Esophagus muscularis mucosa (tissue), 4 donors: ENCODE results near the gene DACH1.

Experiments
- EP300 ChIP-seq: sonication (generic); formaldehyde crosslinking; IDR thresholded peaks from one replicate; pipeline ENCODE4 v1.6.1; 2017; ENCODE audit warnings: antibody characterized with exemption
- POLR2A ChIP-seq: fragments of 450-650 bp; IDR thresholded peaks from one replicate; pipeline ENCODE4 v1.6.1; 2017; ENCODE audit warnings: antibody characterized with exemption, moderate library complexity, mild to moderate bottlenecking, low read depth
- POLR2AphosphoS5 ChIP-seq, 2 donors: sonication (generic); formaldehyde crosslinking; IDR thresholded peaks; one replicate each; pipeline ENCODE4 v1.6.1; 2017; ENCODE audit warnings: antibody characterized with exemption in 2 of 2
- TF ChIP-seq, protein P1 (sequence below), 3 experiments: fragments of 200-600 bp in 2 of 3; fragments of 450-650 bp in 1 of 3; sonication (generic) in 2 of 3; IDR thresholded peaks; one replicate each; pipeline ENCODE4 v1.5.1; 2017 to 2019; ENCODE audit warnings: antibody characterized with exemption in 3 of 3, mild to moderate bottlenecking in 2 of 3, moderate library complexity in 1 of 3

DNA sequence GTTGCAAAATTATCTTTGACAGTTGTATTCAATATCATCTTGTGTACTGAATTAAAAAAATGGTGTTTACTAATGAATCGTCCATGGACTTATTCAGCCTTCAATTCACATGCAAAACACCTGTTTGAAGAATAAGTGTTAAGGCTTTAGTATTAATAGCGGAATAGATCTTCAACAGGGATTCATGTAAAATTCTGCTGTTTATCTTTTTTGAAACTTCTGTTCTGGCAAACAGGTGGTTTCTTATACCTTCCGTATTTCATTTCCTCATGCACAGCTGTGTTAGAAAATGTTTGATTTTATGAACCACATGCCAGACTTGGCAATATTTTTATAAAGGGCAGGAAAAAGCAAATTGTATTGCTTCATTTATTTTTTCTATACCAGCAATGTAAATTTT is 255.7 kb downstream of the DACH1 start:
- TF ChIP-seq, protein P1, sequence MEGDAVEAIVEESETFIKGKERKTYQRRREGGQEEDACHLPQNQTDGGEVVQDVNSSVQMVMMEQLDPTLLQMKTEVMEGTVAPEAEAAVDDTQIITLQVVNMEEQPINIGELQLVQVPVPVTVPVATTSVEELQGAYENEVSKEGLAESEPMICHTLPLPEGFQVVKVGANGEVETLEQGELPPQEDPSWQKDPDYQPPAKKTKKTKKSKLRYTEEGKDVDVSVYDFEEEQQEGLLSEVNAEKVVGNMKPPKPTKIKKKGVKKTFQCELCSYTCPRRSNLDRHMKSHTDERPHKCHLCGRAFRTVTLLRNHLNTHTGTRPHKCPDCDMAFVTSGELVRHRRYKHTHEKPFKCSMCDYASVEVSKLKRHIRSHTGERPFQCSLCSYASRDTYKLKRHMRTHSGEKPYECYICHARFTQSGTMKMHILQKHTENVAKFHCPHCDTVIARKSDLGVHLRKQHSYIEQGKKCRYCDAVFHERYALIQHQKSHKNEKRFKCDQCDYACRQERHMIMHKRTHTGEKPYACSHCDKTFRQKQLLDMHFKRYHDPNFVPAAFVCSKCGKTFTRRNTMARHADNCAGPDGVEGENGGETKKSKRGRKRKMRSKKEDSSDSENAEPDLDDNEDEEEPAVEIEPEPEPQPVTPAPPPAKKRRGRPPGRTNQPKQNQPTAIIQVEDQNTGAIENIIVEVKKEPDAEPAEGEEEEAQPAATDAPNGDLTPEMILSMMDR (IDR thresholded peaks at IDR 0.05) = no peak
- no peak for TF ChIP-seq POLR2A
- no peak for TF ChIP-seq POLR2AphosphoS5 (IDR thresholded peaks at IDR 0.05)
- no peak for TF ChIP-seq EP300
